Measurements from ENCODE around the gene COLEC11. TPM values are rescaled to one million over a fixed set of nuclear protein-coding genes. Genes with fewer than 3 reads are reported as not detected.

The COLEC11 gene
- total RNA-seq, 1 experiment from 2014 or later, result 0.39 TPM

DNA sequence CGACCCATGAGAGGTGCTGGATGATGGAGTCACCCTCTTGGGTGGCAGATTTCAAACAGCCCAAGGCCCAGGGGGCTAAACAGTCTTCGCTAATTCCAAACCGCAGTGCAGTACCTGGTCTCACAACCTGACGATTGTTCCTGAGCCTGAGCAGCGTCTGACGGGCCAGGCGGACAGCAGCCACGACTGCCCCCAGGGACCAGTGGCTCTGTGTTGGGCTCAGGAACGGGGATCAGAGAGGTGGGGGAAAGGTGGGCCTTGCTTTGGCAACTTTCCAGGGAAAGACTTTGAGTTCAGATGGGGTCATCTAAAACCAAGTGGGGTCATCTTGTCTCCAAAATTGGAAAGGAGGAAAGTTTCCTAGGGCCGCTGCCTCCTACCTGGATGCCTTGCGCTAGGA, 492 bp downstream of the COLEC11 start:
- no peak overlapping the region for H3K4me3 Mint-ChIP-seq
- H3T11ph ChIP-seq (ENCODE audit: low read length), result no peak overlapping the region
- H2AFZ ChIP-seq (ENCODE audit: low read length), result no peak overlapping the region
- H3K4me2 ChIP-seq (ENCODE audit: insufficient read depth, insufficient read length, low read length), result no peak overlapping the region
- no peak overlapping the region for H4K8ac ChIP-seq (replicated peaks; ENCODE audit: insufficient read length, low read depth, low read length)
- H2BK20ac ChIP-seq (ENCODE audit: low read depth, low read length, poor library complexity, severe bottlenecking), result no peak overlapping the region
- H2BK12ac ChIP-seq (ENCODE audit: insufficient read length, low read depth, low read length), result no peak overlapping the region
- no peak overlapping the region for H3K27ac Mint-ChIP-seq
- WGBS (ENCODE audit: extremely low coverage, insufficient read length, low lambda C conversion rate), result no CpG with 5 or more reads among the region's 11 CpGs
- no peak overlapping the region for H3K14ac ChIP-seq (ENCODE audit: insufficient read depth, low read length)
- no peak overlapping the region for H3K27ac ChIP-seq (ENCODE audit: insufficient read length, low read depth, low read length)
- H2AK5ac ChIP-seq (ENCODE audit: insufficient read length, low read length), result no peak overlapping the region
- H2BK5ac ChIP-seq (ENCODE audit: insufficient read length, low read length), result no peak overlapping the region
- H3K23ac ChIP-seq (ENCODE audit: insufficient read length, low read depth, low read length), result no peak overlapping the region
- no peaks in the 10 kb centered on the region for H3K27me3 ChIP-seq (ENCODE audit: insufficient read depth, low read length)
- no peaks in the 10 kb centered on the region for H3K79me2 ChIP-seq (ENCODE audit: insufficient read depth, low read length)
- peaks cover 15% of the 10 kb centered on the region for H3K27me3 Mint-ChIP-seq (ENCODE audit: low read depth)
- no peaks in the 10 kb centered on the region for H3K4me1 ChIP-seq (ENCODE audit: insufficient read depth, low read length)
- H3K56ac ChIP-seq (ENCODE audit: insufficient read length, low read depth, low read length), result no peak overlapping the region
- H3K79me1 ChIP-seq (ENCODE audit: insufficient read depth, low read depth, low read length, poor library complexity, severe bottlenecking), result no peaks in the 10 kb centered on the region
- TF ChIP-seq, protein P1, sequence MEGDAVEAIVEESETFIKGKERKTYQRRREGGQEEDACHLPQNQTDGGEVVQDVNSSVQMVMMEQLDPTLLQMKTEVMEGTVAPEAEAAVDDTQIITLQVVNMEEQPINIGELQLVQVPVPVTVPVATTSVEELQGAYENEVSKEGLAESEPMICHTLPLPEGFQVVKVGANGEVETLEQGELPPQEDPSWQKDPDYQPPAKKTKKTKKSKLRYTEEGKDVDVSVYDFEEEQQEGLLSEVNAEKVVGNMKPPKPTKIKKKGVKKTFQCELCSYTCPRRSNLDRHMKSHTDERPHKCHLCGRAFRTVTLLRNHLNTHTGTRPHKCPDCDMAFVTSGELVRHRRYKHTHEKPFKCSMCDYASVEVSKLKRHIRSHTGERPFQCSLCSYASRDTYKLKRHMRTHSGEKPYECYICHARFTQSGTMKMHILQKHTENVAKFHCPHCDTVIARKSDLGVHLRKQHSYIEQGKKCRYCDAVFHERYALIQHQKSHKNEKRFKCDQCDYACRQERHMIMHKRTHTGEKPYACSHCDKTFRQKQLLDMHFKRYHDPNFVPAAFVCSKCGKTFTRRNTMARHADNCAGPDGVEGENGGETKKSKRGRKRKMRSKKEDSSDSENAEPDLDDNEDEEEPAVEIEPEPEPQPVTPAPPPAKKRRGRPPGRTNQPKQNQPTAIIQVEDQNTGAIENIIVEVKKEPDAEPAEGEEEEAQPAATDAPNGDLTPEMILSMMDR (conservative IDR thresholded peaks at IDR 0.05), result no peak
- no peak for DNase-seq
- H3K4ac ChIP-seq (ENCODE audit: low read depth, low read length), result no peak overlapping the region
- H2BK15ac ChIP-seq (ENCODE audit: low read depth, low read length), result no peak overlapping the region
- no peak overlapping the region for H4K91ac ChIP-seq (ENCODE audit: insufficient read length, low read depth, low read length)
- H3K18ac ChIP-seq (ENCODE audit: insufficient read length, low read depth, low read length), result no peak overlapping the region
- no peak overlapping the region for H2BK120ac ChIP-seq (ENCODE audit: low read depth, low read length, poor library complexity, severe bottlenecking)
- H3K23me2 ChIP-seq (ENCODE audit: insufficient read length, low read depth, low read length, poor library complexity, severe bottlenecking), result no peaks in the 10 kb centered on the region
- H3K9me3 ChIP-seq (ENCODE audit: control insufficient read depth, low read depth, low read length), result no peaks in the 10 kb centered on the region
- no peak overlapping the region for H3K9ac ChIP-seq (ENCODE audit: extremely low read depth, insufficient read length, low read length)
- H3K4me1 Mint-ChIP-seq, result peaks cover 3 to 9% of the 10 kb centered on the region in 2 experiments; a peak in 3 of 4 replicates
- H3K9me3 Mint-ChIP-seq, result peaks cover 4 to 7% of the 10 kb centered on the region in 2 experiments; a peak in 4 of 5 replicates
- H4K20me1 ChIP-seq (ENCODE audit: control insufficient read depth, insufficient read depth, insufficient read length), result no peaks in the 10 kb centered on the region
- H4K5ac ChIP-seq (ENCODE audit: insufficient read length, low read depth, low read length), result no peak overlapping the region
- H3K36me3 Mint-ChIP-seq (ENCODE audit: insufficient read depth in 1 of 3, low read depth in 3 of 3), result peaks cover 4 to 6% (median 5%) of the 10 kb centered on the region in 3 experiments; a peak in 5 of 7 replicates

Measured in H9 (cell line).